Endodermal cell (in vitro differentiated cells): ENCODE data around the gene CALML5. TPM values are rescaled to one million over a fixed set of nuclear protein-coding genes. Genes with fewer than 3 reads are reported as not detected.

Experiments
- DNase-seq: peaks from one replicate; pipeline ENCODE4 v3.0.0-alpha.2; 2017
- H3K27ac ChIP-seq: 2 replicates; pipeline ENCODE4 v1.5.1; 2013; ENCODE audit warnings: mild to moderate bottlenecking, low read depth, low read length, moderate library complexity
- H3K27me3 ChIP-seq: 2 replicates; pipeline ENCODE4 v1.6.1; 2013; ENCODE audit warnings: mild to moderate bottlenecking, low read length, moderate library complexity; ENCODE audit not compliant: insufficient read depth, control insufficient read depth, poor library complexity, severe bottlenecking
- H3K36me3 ChIP-seq: 2 replicates; pipeline ENCODE4 v1.7.0; 2013; ENCODE audit warnings: mild to moderate bottlenecking, low read length, moderate library complexity; ENCODE audit not compliant: control insufficient read depth, insufficient read depth
- H3K4me1 ChIP-seq: one replicate; pipeline ENCODE4 v1.7.0; 2013; ENCODE audit warnings: low read length; ENCODE audit not compliant: control insufficient read depth, insufficient read depth
- H3K4me3 ChIP-seq: 2 replicates; pipeline ENCODE4 v1.5.1; 2013; ENCODE audit warnings: mild to moderate bottlenecking, low read length, moderate library complexity
- H3K9ac ChIP-seq: 2 replicates; pipeline ENCODE4 v1.6.1; 2013; ENCODE audit warnings: mild to moderate bottlenecking, low read length, moderate library complexity; ENCODE audit not compliant: poor library complexity, severe bottlenecking; ENCODE audit errors: extremely low read depth
- H3K9me3 ChIP-seq: 2 replicates; pipeline ENCODE4 v1.6.1; 2013; ENCODE audit warnings: mild to moderate bottlenecking, low read length, moderate library complexity; ENCODE audit not compliant: control insufficient read depth
- H3K27ac Mint-ChIP-seq: 2 replicates; pipeline ENCODE4 v1.8.0; 2020; ENCODE audit warnings: mixed read lengths
- H3K27me3 Mint-ChIP-seq: 2 replicates; pipeline ENCODE4 v1.8.0; 2021; ENCODE audit warnings: mild to moderate bottlenecking, mixed read lengths; ENCODE audit not compliant: insufficient read depth
- H3K36me3 Mint-ChIP-seq: 2 replicates; pipeline ENCODE4 v1.8.0; 2020; ENCODE audit warnings: low read depth, mixed read lengths
- H3K4me1 Mint-ChIP-seq: 2 replicates; pipeline ENCODE4 v1.8.0; 2020; ENCODE audit warnings: mixed read lengths
- H3K4me3 Mint-ChIP-seq: 2 replicates; pipeline ENCODE4 v1.8.0; 2020; ENCODE audit warnings: mild to moderate bottlenecking, moderate library complexity, mixed read lengths
- H3K9me3 Mint-ChIP-seq: 2 replicates; pipeline ENCODE4 v1.8.0; 2020; ENCODE audit warnings: mild to moderate bottlenecking, mixed read lengths
- CTCF ChIP-seq: fragments of 200-600 bp; sonication (generic); conservative IDR thresholded peaks from 2 replicates; pipeline ENCODE4 v1.5.0; 2021; ENCODE audit warnings: antibody characterized with exemption, mild to moderate bottlenecking
- WGBS, 2 experiments: methylation state at CpG; one replicate each; pipeline versions ENCODE4 v1.1.5 to v1.1.7; 2013; ENCODE audit warnings: missing lambda C conversion rate in 2 of 2, mixed read lengths in 1 of 2; ENCODE audit not compliant: insufficient coverage in 1 of 2, insufficient read length in 1 of 2; 5-methylcytosine and 5-hydroxymethylcytosine counted together
- total RNA-seq, 2 donors: library from RNA; stranded (reverse); fragmentation: NEBNext Ultra II Directional in 1 of 2; extraction: Animal tissue kit (Norgen Biotek cat#: 25700) in 1 of 2; gene quantifications; 2 replicates in 1 of 2; 3 replicates in 1 of 2; pipeline ENCODE4 v1.2.1, GENCODE V29; 2021

CALML5 gene
- total RNA-seq, 2 donors from 2014 or later: not detected

DNA sequence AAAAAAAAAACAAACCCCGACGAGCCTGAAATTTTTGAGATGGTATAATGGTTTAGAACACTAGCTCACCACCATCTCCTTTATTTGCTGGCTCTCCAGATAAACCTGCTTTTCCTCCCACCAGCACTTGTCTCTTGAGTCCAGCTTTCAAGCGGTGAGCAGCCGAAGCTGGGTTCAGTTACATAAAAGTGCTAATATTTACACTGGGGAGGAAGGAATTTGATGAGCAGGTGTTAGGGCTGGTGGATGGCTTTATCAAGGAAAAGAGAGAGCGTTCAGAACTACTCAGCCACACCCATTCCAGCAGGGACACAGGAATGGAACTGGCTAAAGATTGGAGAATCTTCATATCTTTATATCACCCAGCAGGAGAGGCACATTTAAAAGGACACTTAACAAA lies 18.8 kb upstream of the CALML5 start:
- no peaks in the 10 kb centered on the region for H3K36me3 ChIP-seq
- WGBS, 2 experiments: 83 to 86% methylated on average over 1 to 3 of the region's 5 CpGs
- H3K27me3 ChIP-seq: peaks cover 11% of the 10 kb centered on the region
- no peak for TF ChIP-seq CTCF
- no peak overlapping the region for H3K4me3 ChIP-seq
- Mint-ChIP-seq H3K27me3 (peaks cover 9% of the 10 kb centered on the region), H3K36me3 (no peaks in the 10 kb centered on the region), H3K27ac (no peak overlapping the region), H3K4me1 (peaks cover 26% of the 10 kb centered on the region), H3K4me3 (no peak overlapping the region), H3K9me3 (peaks cover 23% of the 10 kb centered on the region)
- no peak overlapping the region for H3K27ac ChIP-seq
- no peak overlapping the region for H3K9ac ChIP-seq
- peaks cover 6% of the 10 kb centered on the region for H3K4me1 ChIP-seq
- DNase-seq: peak; percentile 6
- H3K9me3 ChIP-seq: peaks cover 16% of the 10 kb centered on the region

GRCh38 chr10:5517546-5517945 lies 18.2 kb upstream of the CALML5 start:
- Histone ChIP-seq H3K4me1 (peaks cover 6% of the 10 kb centered on the region), H3K27ac (no peak overlapping the region), H3K27me3 (peaks cover 11% of the 10 kb centered on the region), H3K4me3 (no peak overlapping the region), H3K9ac (no peak overlapping the region), H3K36me3 (no peaks in the 10 kb centered on the region), H3K9me3 (peaks cover 16% of the 10 kb centered on the region)
- TF ChIP-seq CTCF: no peak
- Mint-ChIP-seq H3K27me3 (peaks cover 9% of the 10 kb centered on the region), H3K4me1 (peaks cover 30% of the 10 kb centered on the region), H3K4me3 (no peak overlapping the region), H3K9me3 (peaks cover 23% of the 10 kb centered on the region), H3K27ac (no peak overlapping the region), H3K36me3 (no peaks in the 10 kb centered on the region)
- 73 to 98% methylated on average over 2 to 3 of the region's 5 CpGs for WGBS, 2 experiments
- DNase-seq: no peak

DNA sequence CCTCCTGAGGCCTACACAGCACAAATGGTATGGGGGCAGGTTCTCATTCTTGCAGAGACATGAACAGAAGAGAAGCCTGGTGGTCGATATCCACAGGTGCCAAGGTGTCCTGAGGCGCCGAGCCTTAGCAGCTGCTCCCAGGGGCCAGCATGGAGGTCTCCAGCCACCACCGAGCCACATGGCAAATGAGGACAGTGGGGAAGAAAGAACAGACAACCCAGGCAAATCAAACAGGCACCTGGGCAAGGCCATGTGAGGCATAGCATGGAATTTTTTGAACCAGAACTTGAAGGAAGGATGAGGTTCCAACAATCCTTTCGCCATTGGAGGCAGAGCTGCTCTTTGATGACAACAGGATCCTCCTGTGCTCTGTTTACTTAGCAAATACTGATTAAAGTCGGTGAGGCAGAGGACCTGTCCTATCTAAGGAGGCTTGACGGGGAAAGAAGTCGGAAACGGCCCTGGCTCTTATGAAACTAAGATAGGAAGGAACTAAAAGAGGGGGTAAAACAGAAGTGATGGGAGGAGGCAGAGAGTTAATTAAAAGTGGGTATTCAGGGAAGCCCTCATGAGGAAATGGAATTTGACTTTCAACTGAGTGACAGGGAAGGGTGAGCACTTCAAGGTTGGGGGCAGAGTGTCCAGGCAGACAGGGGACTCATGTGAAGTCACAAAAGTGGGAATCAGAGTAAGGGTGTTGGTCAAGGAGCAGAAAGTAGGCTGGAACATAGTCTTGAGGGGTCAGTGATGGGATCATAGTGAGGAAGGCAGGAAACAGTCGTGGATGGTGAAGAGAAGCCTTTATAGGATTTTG lies 16.8 kb upstream of the CALML5 start:
- Histone ChIP-seq H3K4me1 (peaks cover 6% of the 10 kb centered on the region), H3K36me3 (no peaks in the 10 kb centered on the region), H3K4me3 (no peak overlapping the region), H3K9me3 (peaks cover 16% of the 10 kb centered on the region), H3K27me3 (peaks cover 11% of the 10 kb centered on the region), H3K27ac (no peak overlapping the region), H3K9ac (no peak overlapping the region)
- Mint-ChIP-seq H3K9me3 (peaks cover 23% of the 10 kb centered on the region), H3K27me3 (peaks cover 15% of the 10 kb centered on the region), H3K36me3 (no peaks in the 10 kb centered on the region), H3K4me1 (peaks cover 33% of the 10 kb centered on the region), H3K27ac (no peak overlapping the region), H3K4me3 (no peak overlapping the region)
- 74 to 83% methylated on average over 10 of the region's 10 CpGs for WGBS, 2 experiments
- DNase-seq: no peak
- TF ChIP-seq CTCF: no peak
